HG02588 (cell line): ENCODE data around the gene CD24.
"Not testable (repeated sequence)": the region's sequence is repeated elsewhere in the genome, so short reads cannot be mapped to it uniquely, and the experiment has no call there.

ENCODE experiments used
- ATAC-seq: cut with Tn5 transposase; IDR thresholded peaks from one replicate; pipeline ENCODE4 v1.9.1; 2021; ENCODE audit warnings: mild to moderate bottlenecking, moderate library complexity; ENCODE audit not compliant: unreplicated experiment

Gene CD24, protein sequence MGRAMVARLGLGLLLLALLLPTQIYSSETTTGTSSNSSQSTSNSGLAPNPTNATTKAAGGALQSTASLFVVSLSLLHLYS

DNA sequence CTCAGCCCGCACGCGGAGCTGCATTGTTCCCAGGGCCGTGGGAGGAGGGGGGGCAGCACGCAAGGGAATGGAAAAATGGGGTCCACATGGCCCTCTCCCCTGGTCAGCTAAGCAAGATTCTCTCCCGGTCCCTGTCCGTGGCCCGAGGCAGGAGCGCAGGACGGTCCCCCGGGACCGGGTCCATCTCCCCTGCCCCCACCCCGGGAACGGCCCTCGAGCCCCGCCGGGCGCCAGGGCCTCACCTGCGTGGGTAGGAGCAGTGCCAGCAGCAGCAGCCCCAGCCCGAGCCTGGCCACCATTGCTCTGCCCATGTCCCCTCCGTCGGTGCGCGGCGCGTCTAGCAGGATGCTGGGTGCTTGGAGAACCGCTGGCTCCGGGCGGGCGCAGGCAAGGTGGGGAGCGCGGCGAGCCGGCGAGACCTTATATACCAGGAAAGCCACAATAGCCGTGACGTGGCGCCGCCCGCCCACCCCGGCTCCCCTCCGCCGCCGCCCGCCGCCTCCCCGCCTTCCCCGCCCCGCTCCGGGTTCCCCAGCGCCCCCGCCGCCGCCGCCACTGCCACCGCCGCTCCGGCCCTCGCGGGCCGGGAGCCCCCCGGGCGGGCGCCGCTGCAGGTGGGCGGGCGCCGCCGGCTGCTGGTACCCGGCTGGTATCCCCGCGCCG lies at the start of gene CD24:
CD24 (minus strand) TSS at position 394 of the 663 bp plus-strand sequence; CDS start at position 311, 83 bp downstream.
- ATAC-seq = peak; percentile 9

DNA sequence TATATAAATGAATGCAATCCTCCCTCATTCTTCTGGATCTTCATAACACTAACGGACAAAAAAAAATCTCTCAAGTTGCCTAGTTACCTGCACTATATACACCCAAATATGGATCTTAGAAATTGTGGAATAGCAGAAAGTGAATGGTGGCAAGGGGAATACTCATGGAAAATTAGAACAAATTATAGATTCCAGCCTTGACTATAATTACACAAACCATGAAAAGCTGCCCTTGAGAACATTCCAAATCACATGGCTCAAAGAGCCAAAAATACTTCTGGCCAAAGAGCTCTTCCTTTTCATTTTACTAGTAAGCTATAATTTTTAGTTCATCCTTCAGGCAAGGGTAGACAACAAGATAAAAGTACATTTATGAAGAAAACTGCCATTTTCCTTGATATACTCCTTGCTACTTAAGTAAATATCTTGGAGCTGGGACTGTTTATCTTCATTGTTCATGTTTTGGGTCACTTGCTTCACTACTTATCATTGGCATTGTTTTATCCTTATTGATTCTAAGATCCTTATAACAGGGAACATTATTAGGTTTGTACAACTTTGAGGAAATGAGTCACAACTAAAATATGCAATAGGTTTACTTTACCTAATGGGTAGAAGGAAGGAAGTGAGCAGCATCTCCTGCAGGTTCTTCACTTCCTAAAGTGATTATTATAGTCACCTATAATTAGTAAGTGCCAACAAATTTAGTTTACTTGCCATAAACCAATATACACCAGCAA lies 47.1 kb upstream of the CD24 start:
- ATAC-seq = no peak

DNA sequence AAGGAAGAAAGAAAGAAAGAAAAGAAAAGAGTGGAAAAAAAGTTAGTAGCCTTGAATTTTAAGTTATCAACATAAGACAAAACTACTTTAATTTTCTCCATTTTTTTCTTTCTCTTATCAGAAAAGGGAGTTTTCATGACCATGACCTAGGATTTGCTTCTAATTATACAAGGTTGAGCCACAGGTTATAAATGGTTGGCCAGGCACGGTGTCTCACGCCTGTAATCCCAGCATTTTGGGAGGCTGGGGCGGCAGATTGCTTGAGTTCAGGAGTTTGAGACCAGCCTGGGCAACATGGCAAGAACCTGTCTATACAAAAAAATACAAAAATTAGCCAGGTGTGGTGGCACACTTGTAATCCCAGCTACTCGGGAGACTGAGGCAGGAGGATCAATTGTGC lies 45.7 kb upstream of the CD24 start:
- no peak for ATAC-seq

DNA sequence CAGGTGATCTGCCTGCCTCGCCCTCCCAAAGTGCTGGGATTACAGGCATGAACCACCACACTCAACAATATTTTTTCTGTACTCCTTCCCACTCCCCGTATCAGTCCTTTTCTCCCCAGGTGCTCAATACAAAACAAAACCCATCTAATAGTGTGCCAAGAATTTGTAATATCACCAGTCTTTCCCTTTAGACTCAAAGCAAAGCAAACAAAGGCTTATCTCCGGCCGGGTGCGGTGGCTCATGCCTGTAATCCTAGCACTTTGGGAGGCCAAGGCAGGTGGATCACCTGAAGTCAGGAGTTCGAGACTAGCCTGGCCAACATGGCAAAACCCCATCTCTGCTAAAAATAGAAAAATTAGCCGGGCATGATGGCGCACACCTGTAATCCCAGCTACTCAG lies 45.1 kb upstream of the CD24 start:
- not testable (repeated sequence) for ATAC-seq

DNA sequence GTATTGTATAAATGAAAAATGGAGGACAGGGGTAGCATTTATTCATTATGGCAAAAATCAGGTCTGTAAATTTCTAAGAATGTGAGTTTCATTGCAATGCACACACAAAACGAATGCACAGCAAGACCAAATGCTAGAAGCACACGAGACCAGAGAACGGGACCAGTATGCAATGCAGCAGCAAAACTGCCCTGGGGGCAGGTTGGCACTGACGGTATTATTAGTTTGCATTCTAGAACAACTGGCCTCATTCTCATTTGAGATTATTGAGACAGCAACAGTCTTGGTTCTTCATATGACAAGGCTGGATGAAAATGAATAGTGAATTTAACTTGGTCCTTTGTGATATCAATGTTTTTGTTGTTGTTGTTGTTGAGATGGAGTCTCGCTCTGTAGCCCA lies 44.5 kb upstream of the CD24 start:
- no peak for ATAC-seq

DNA sequence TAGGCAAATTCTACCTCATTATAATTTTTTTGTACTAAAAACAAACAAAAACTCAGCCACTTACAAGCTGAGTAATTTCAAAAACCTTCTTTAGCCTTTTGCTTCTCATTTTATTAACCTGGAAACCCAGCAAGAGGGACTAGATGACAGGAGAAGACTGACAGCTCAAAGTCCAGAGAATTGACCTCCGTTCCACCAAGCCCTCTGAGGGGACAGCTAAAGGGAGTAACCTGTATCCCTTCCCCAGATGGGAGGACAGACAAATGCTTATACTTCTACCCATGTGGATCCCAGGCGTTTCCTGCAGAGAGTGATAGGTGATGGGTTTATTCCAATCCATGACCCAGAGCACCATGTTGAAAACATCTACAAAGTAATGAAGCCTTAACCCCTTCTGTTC lies 35.0 kb upstream of the CD24 start:
- ATAC-seq = no peak

DNA sequence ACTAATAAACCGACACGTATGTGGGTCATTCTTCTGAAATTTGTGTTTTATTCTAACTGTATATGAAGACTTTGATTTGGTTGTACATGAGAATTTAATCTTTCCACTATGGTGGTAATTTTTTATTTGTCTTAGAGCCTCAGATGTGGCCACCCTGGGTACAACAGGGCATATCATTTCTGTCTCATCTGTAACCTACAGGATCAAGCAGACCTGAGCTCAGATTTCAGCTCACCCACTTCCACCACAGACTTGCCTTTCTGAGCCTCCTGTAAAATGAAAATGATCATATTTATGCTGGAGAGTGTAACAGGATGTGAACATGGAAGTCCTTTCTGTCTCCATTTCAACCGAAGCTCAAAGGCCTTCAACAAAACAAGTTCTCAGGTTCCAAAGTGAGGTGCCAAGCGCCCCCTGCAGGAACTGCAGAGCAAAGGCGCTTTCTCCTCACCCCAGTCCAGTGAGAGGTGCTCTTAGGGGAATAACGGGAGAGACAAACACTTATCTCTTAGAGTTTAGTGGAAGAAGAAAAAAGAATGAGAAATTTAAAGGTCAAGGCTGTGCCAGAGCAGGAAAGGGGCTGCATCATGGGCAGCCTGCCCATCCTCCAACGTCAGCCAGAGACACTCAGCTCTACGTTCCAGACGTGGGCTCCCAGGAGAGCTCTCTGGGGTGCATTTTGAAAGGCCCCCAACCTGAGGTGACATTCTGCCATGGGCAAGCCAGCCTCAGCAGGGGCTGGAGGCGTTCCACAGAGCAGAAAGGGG lies 23.0 kb upstream of the CD24 start:
- no peak for ATAC-seq

DNA sequence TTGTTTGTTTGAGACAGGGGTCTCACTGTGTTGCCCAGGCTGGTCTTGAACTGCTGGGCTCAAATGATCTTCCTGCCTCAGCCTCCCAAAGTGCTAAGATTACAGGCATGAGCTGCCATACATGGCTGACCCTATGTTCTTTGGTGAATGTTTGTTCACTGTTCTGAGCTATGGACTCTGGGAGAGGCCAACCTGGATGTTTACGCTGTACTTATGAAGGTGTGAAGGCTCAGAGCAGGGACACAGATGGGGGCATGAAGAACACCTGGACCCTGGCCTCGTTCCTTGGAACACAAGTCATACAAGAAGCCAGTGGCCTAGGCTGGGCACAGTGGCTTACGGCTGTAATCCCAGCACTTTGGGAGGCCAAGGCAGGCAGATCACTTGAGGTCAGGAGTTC lies 21.1 kb upstream of the CD24 start:
- ATAC-seq = no peak

DNA sequence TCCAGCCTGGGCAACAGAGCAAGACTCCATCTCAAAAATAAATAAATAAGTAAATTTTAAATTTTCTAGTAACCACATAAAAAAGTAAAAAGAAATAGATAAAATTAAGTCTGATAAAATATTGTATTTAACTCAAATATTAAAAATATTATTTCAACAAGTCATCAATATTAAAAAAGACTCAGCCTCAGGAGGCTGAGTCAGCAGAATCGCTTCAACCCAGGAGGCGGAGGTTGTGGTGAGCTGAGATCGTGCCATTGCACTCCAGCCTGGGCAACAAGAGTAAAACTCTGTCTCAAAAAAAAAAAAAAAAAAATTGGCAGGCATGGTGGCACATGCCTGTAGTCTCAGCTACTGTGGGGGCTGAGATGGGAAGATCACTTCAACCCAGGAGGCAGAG lies 15.2 kb upstream of the CD24 start:
- not testable (repeated sequence) for ATAC-seq

DNA sequence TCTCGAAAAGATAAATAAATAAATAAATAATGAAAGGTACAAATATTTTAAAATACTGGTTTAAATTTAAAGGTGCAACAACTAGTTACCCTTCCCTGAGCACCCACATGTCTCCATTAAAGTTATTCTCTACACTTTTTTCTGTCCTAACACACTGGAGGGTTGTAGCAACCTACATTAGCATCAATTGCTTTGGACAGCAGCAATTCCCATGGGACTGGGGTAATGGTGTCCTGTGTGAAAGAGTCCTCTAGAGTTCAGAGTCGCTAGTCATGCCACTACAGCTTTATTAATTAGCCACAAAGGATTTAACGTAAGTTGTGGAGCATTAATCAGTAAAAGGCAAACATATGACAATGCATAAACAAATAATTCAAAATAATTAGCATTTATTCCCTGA lies 14.1 kb upstream of the CD24 start:
- ATAC-seq = no peak

DNA sequence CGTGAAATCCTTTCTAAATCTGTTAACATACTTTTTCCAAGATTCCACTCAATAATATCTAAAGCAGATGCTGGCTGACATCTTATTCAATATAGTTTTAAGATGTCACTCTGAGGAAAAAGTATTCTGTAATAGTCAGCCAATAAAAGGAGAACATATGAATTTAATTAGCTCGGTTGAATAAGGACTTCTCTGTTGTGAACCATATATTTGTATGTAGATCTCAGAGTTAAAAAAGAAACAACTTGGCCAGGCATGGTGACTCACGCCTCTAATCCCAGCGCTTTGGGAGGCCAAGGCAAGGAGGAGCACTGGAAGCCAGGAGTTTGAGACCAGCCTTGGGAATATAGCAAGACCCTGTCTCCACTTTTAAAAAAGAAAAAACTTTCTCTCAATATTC lies 7.4 kb upstream of the CD24 start:
- ATAC-seq = no peak

DNA sequence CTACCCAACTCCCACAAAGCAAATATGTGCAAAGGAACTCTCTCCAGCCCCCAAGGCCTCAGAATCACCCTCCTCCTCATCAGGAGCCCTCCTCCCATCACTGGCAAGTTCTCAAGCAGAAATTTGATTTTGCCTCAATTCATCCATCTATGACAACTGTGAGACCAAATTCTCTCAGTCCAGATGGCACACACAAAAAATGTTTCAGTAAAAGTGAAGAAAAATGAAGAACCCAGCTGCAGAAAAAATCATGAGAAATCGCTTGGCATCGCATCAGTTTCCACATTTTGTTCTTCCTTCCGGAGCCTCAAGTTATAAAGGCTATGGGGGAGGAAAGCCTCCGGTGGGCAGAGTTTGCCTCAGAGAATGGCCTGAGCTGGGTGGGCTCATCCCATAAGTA lies 6.4 kb upstream of the CD24 start:
- ATAC-seq = no peak

DNA sequence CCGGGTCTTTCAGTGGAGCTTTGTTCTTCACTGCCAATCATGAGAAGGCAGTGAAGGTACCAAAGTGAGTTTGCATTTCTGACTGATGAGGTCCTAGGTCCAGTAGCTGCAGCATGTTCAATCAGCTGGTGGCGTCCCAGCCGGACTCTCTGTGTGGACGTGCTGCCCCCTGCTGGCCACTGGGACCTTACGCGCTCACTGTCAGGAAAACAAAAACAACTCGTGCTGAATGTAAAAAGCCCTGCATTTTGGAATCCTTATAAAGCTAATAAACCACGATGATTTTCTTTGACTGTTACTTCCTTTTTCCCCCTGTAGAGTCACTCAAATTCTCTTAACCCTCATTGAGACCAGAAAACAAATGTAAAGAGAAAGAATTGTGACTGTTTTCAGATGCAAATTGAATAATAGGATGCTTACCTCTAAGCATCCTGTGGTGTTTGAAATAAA lies 4.9 kb upstream of the CD24 start:
- ATAC-seq = no peak

DNA sequence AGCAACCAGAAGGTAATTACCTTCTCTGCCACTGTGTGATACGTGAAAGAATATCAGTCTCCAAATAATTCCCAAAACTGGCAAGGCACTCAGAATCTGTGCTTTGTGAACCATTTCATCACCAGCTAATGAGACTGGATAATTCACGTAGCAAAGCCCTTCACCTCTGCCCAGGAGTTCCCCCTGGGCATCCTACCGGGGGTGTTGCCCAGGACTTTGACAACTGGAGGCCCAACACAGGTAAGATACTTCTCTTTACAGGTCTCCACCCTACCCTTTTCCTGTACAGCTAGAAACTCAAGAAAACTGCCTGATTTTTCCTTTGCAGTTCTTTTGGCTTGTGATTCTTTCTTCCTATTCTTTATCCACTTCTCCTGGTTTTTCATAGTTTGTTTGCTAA lies 2.7 kb upstream of the CD24 start:
- ATAC-seq = no peak

DNA sequence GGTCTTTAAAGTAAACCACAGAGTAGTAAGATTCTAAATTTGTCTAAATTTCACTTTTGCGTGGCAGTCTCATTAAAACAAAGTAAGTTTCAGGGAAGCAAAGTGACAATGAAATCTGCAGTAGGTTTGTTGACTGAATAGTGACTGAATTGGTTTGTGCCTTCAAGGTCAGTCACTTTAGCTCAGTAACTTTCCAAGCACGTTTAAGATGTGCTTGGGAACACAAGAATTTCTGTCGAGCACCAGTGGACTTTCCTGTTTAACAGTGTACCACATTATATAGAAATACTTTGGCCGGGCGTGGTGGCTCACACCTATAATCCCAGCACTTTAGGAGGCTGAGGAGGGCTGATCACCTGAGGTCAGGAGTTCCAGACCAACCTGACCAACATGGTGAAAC lies 1.7 kb upstream of the CD24 start:
- ATAC-seq = no peak

DNA sequence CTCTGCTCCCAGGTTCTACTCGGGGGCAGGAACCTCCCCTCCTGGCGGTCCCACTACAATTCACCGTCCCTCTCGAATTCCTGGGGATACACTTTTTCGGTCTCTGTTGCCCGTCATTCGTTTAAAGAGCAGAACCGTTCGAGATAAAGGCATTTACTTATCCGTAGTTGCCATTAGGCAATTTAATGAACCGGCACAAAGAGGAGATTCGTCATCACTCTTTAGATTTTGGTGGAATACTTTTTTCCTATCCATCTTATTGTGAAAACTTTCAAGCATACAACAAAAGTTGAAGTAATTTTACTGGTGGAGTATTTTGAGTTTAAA lies 1.2 kb upstream of the CD24 start:
- no peak for ATAC-seq

DNA sequence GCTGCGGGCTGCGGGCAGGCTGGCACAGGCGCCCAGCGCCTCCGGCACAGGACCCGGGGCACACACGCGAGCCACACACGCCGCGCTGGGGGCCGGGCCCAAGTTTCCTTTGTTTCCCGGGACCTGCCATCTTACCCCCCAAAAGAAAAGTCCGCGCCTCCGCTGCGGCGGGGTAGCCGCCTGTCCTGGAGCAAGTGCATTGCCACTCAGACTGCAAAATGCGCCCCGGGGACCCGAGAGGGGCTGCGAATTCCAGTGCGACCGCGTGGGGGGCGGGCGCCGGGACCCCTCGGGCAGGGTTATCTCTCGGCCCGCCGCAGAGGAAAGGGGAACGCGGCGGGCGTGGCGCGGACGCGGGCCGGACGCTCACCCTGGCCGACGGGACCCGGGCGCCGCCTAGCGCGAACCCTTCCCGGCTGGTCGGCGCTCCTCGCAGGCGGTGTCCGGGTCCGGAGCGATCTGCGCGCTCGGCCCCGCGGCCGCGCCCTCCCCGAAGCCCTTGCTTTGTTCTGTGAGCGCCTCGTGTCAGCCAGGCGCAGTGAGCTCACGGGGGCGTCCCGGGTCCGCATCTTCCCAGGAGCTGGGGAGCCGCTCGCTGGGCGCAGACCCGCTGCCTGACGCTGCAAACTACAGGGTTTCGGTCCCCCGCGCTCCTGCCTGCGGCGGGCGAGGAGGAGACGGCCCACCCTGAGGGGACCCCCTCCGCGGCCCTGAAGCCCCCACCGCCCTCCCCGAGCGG lies 639 bp upstream of the CD24 start:
- ATAC-seq = peak; percentile 62

DNA sequence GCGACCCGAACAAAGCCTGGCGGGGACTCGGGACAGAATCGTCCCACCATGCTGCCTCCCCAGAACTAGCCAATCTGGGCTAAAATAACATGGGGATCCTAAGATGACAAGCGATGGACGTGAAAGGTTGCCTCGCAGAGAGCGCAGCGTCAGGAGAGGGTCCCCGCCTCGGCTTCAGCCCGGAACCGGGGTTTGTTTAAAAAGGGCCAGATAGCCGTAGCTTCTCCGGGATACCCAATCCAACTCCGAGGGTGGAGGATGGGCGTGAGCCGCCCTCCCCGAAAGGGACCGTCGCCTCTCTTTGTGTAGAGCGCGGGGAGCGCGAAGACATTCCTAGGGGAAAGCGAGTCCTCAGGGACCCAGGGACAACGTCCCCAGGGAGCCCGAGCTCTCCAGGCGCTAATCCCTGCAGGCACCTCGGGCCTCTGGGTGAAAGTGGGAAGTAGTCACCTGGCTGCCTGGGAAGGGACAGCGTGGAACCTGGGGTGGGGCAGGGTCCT lies 643 bp downstream of the CD24 start:
- no peak for ATAC-seq

DNA sequence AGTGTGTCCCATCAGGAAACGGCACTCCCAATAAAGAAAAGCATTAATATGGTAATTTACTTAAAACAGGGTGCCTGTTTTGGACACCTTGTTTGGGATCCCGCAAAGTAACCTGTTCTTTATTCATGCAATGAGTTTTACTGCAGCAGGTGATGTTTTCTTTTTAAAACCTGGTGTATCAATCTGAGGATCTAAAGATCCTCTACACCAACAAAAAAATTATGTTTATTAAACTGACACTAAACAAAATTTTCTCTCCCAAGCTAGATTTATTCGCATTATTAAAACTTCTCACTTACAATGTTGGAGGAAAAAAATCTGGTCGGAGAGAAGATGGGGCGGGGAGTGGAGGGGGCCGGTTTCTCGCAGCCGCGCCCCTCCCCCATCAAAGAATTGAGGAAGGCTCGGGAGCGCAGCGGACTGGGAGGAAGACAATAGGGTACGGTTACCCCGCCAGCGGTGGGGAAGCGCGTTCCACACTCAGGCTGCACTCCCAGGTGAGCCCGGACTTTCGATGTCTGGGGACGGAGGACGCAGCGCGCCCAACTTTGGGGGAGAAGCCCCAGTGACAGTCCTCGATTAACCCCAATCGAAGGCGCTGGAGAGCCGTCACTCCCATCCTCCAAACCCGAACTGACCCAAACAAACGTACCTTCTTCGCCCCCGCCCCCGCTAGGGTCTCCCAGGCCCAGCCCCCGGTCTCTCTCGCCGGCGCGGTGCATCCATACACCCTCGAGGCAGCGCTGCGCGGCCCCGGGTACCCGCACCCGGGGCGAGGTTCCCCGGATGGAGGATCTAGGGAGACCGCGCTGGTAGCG lies 1.3 kb downstream of the CD24 start:
- ATAC-seq = no peak

DNA sequence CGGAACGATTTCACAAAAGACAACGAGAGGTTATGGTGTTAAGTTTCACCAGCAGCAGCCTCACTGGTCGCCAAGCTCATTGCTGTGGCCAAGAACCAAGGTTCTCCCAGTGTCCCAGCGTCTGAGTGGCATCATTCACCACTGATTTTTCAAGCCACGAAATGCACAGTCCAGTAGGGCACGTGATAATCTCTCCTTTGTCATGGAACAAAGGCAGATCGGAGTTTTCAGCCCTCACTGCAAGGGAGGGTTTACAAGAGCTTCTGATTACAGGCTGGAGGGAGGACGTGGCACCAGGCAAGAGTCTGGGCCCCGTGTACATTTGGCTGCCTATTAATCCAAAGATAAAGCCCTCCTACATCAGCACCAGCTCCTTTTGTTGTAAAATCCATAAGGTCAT lies 2.0 kb downstream of the CD24 start:
- no peak for ATAC-seq
